ENCODE results near the gene GPX1.

DNA sequence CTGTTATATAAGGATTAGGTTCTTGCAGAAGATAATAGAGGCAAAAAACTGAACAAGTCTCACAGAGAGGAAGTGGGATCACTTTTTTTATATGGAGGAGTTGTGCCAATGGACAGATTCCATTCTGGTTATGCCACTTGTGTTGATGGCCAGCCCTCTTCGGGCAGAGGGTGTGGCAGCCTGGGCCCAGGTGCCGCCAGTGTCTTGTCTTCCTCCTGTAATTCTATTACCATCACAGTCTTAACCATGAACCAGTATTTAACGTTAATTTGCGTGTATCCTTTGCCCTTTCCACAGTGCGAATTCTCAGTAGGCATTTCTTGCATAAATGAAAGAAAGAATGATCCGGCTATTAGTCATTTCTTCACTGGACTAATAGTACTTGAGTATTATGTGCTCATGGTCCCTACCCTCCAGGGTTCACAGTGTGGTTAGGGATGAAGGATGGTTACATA lies 11.3 kb downstream of the GPX1 start:
- TF ChIP-seq POLR2A (IDR thresholded peaks at IDR 0.05; ENCODE audit: low read length) (no peak), EHMT2 (IDR thresholded peaks at IDR 0.05; ENCODE audit: low read depth) (no peak), MAFK (IDR thresholded peaks at IDR 0.05; ENCODE audit: partially characterized antibody) (no peak), MYC (IDR thresholded peaks at IDR 0.05; ENCODE audit: borderline replicate concordance, low read length) (no peak), JUN (IDR thresholded peaks at IDR 0.05) (no peak)
- TF ChIP-seq, protein P1, sequence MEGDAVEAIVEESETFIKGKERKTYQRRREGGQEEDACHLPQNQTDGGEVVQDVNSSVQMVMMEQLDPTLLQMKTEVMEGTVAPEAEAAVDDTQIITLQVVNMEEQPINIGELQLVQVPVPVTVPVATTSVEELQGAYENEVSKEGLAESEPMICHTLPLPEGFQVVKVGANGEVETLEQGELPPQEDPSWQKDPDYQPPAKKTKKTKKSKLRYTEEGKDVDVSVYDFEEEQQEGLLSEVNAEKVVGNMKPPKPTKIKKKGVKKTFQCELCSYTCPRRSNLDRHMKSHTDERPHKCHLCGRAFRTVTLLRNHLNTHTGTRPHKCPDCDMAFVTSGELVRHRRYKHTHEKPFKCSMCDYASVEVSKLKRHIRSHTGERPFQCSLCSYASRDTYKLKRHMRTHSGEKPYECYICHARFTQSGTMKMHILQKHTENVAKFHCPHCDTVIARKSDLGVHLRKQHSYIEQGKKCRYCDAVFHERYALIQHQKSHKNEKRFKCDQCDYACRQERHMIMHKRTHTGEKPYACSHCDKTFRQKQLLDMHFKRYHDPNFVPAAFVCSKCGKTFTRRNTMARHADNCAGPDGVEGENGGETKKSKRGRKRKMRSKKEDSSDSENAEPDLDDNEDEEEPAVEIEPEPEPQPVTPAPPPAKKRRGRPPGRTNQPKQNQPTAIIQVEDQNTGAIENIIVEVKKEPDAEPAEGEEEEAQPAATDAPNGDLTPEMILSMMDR (IDR thresholded peaks at IDR 0.05) = no peak
- TF ChIP-seq, protein P2, sequence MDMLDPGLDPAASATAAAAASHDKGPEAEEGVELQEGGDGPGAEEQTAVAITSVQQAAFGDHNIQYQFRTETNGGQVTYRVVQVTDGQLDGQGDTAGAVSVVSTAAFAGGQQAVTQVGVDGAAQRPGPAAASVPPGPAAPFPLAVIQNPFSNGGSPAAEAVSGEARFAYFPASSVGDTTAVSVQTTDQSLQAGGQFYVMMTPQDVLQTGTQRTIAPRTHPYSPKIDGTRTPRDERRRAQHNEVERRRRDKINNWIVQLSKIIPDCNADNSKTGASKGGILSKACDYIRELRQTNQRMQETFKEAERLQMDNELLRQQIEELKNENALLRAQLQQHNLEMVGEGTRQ (IDR thresholded peaks at IDR 0.05) = no peak
- TF ChIP-seq, protein P3, sequence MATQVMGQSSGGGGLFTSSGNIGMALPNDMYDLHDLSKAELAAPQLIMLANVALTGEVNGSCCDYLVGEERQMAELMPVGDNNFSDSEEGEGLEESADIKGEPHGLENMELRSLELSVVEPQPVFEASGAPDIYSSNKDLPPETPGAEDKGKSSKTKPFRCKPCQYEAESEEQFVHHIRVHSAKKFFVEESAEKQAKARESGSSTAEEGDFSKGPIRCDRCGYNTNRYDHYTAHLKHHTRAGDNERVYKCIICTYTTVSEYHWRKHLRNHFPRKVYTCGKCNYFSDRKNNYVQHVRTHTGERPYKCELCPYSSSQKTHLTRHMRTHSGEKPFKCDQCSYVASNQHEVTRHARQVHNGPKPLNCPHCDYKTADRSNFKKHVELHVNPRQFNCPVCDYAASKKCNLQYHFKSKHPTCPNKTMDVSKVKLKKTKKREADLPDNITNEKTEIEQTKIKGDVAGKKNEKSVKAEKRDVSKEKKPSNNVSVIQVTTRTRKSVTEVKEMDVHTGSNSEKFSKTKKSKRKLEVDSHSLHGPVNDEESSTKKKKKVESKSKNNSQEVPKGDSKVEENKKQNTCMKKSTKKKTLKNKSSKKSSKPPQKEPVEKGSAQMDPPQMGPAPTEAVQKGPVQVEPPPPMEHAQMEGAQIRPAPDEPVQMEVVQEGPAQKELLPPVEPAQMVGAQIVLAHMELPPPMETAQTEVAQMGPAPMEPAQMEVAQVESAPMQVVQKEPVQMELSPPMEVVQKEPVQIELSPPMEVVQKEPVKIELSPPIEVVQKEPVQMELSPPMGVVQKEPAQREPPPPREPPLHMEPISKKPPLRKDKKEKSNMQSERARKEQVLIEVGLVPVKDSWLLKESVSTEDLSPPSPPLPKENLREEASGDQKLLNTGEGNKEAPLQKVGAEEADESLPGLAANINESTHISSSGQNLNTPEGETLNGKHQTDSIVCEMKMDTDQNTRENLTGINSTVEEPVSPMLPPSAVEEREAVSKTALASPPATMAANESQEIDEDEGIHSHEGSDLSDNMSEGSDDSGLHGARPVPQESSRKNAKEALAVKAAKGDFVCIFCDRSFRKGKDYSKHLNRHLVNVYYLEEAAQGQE (IDR thresholded peaks at IDR 0.05) = no peak
